T-helper 2 cell (primary cell): ENCODE measurements around the gene GBA3.

Source experiments
- DNase-seq, 5 experiments: peaks; one replicate each; pipeline versions ENCODE4 v3.0.0 to v3.0.0-alpha.2; 2012 to 2022

Gene GBA3

DNA sequence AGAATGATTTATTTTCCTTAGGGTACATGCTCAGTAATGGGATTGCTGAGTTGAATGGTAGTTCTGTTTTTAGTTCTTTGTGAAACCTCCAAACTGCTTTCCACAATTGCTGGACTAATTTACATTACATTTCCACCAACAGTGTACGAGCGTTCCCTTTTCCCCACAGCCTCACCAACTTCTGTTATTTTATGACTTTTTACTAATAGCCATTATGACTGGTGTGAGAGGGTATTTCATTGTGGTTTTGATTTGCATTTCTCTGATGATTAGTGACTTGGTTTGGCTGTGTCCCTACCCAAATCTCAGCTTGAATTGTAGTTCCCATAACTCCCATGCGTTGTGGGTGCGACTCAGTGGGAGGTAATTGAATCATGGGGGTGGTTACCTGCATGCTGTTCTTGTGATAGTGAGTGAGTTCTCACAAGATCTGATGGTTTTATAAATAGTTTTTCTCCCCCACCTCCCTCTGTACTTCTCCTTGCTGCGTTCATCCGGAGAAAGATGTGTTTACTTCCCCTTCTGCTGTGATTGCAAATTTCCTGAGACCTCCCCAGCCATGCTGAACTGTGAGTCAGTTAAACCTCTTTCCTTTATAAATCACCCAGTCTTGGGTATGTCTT, 95.1 kb downstream of the GBA3 start:
- no peak for DNase-seq

DNA sequence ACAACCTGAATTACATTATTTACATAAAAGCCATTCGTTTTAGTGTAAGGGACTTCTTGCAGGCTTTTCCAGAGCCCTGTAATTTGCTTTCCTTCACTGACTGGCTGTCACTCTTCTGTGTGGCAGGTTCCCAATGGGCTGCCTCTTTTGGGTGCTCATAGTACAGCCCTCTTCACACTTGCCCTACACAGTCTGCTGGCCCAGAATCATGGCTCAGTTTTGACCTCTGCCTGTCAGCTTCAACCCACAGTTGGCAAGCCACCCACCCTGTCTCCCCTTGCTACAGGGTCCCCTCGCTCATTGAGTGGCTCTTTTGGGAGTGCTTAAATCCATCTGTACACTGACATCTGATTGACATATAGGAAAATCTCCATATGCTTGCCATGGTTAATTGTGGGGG, 97.9 kb downstream of the GBA3 start:
- DNase-seq: no peak

DNA sequence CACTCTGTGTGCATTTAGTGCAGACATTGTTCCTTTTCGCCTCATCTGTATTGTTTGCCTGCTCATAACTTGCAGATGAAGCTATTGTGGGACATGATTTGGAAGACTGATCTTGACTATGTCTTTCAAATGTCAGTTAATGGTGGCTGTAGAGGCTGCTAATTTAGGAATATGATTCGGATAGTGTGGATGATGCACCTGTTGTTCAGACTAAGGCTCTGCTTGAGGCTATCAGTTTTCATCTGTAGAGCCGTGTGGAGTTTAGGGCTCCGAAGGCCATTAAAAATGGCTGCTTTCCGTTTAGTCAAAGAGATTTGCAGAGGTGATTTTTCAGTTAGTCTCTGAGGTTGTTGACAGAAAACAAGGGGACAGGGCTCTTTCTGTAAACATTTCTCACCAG, 102.0 kb downstream of the GBA3 start:
- no peak for DNase-seq

DNA sequence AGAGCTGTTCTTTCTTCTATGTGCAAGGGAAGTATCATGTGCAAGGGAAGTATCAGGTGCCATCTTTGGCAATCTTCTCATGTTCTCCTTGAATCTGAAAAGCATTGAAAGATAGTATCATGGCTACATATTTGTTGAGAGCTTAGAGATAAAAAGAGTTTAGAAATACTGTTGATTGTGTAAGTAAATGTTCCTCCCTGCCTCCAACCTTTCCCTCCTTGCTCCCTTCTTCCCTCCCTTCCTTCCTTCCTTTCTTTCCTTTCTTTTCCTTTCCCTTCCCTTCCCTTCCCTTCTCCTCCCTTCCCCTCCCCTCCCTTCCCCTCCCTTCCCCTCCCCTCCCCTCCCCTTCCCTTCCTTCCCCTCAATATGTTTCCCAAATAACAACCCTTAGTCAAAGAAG, 108.7 kb downstream of the GBA3 start:
- DNase-seq: no peak

DNA sequence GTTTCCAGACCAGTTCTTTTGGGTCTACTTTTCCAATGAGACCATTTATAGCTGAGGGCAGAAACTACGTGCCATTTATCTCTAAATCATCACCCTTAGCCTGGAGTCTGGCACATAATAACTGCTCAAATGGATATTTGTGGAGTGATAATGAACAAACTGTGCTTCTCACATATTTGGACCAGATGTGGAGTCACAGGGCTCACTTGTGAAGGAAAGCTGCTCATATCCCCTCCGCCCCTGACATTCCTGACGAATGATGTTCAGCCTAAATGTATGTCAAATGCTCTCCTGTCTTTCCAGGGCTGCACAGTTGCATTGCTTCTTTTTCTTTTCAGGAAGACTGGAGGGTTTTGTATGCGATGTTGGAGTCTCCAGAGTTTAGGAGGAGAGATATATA, 110.1 kb downstream of the GBA3 start:
- no peak for DNase-seq

DNA sequence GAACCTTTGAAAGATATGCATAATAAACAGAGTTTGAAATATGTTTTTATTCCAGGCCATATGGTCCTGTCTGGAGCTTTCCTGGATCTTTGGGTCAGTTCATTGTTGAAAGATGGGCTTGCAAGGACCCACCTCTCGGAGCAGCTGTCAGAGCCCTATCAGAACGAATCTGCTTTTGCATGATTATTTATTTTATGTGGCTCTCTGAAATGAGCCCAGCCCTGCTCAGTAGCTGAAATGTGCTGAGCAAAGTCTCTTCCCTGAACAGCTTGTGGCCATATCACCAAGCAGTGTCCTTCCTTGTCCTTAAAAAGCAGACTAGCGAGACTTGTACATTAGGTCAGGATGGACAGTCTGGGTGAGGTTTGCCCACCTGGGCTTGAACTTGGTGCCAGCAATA, 110.8 kb downstream of the GBA3 start:
- no peak for DNase-seq

- DNase-seq: no peak
Measured at GRCh38 chr4:22814906-22815305, 122.2 kb downstream of the GBA3 start.

DNA sequence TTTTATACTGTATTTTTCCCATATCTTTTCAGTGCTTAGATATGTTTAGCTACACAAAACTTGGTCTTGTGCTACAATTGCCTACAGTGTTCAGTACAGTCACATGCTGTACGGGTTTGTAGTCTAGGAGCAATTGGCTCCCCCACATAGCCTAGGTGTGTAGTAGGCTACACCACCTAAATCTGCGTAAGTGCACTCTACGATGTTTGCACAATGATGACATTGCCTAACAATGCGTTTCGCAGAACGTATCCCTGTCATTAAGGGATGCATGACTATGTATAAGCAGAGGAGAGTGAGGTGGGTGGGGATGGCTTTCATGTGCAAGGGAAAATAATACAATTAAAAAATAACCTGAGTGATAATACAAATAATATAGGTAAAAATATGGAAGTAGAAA, 131.4 kb downstream of the GBA3 start:
- DNase-seq: no peak

GRCh38 chr4:22842360-22843018, 149.8 kb downstream of the GBA3 start:
- no peak for DNase-seq

DNA sequence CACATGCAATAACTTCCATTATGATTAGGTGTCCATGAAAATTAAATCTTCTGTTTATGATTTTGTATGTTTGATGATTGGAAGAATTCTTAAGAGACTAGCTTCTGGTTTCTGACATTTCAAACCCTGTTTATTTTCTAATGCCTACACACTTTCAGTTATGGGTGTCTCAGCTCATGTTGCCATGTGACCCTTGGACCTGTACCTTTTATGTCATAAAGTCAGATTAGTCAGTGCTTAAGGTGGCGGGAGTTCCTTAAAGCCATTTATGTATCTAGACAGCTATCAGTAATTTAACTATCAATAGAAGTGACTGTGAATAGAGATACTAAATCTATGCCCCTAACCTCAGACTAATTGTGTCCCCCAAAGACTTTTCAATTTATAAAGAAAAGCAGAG, 155.6 kb downstream of the GBA3 start:
- no peak for DNase-seq

GRCh38 chr4:22850055-22850454, 157.3 kb downstream of the GBA3 start:
- no peak for DNase-seq

GRCh38 chr4:22850630-22851029, 157.9 kb downstream of the GBA3 start:
- no peak for DNase-seq

- DNase-seq: no peak
Measured at GRCh38 chr4:22857411-22857810, 164.7 kb downstream of the GBA3 start.

DNA sequence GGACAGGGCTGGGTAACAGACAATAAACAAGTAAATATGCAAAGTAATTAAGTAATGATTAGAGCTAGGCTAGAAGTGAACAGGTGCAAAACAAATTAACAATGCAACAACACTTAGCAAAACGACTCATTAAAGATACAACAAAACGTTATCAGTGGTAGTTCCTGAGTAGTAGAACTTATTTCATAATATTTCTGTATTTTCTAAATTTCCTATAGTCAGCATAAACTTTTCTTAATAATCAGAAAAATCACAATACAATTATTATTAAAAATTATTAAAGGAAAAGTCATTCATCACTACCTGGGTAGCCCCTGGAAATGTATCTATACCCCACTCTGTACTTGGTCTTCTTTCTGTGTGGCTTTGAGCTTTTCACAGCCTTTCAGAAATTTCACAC, 166.6 kb downstream of the GBA3 start:
- no peak for DNase-seq
